Aorta (tissue), 5 donors: ENCODE measurements around the gene ADPGK. TPM values are rescaled to one million over a fixed set of nuclear protein-coding genes. Genes with fewer than 3 reads are reported as not detected.
A peak's percentile ranks its signal among the peaks of the same experiment; 100 is the strongest.

Experiments used
- ATAC-seq: fragments of 200-7000 bp; cut with Tn5 transposase; one replicate; pipeline ENCODE4 v1.9.1; 2022; ENCODE audit warnings: moderate library complexity; ENCODE audit not compliant: low FRiP score
- DNase-seq, 2 donors: peaks; one replicate each; pipeline ENCODE4 v3.0.0-alpha.2; 2020
- H3K27ac ChIP-seq, 2 donors: one replicate each; pipeline ENCODE4 v1.5.1; 2013; ENCODE audit warnings: low read length in 2 of 2, mild to moderate bottlenecking in 2 of 2, moderate library complexity in 2 of 2, control low read depth in 1 of 2, inconsistent platforms in 1 of 2, low read depth in 1 of 2
- H3K27me3 ChIP-seq, 2 donors: one replicate each; pipeline ENCODE4 v1.6.1; 2013; ENCODE audit warnings: control low read depth in 1 of 2, low read length in 1 of 2, mild to moderate bottlenecking in 1 of 2, moderate library complexity in 1 of 2; ENCODE audit not compliant: insufficient read depth in 2 of 2, control insufficient read depth in 1 of 2
- H3K36me3 ChIP-seq, 2 donors: one replicate each; pipeline ENCODE4 v1.6.1; 2013; ENCODE audit warnings: control low read depth in 1 of 2, low read length in 1 of 2, mild to moderate bottlenecking in 1 of 2; ENCODE audit not compliant: insufficient read depth in 2 of 2, control insufficient read depth in 1 of 2
- H3K4me1 ChIP-seq, 2 donors: one replicate each; pipeline ENCODE4 v1.6.1; 2013; ENCODE audit warnings: low read length in 2 of 2, control low read depth in 1 of 2, mild to moderate bottlenecking in 1 of 2, moderate library complexity in 1 of 2; ENCODE audit not compliant: insufficient read depth in 2 of 2, control insufficient read depth in 1 of 2
- H3K4me3 ChIP-seq, 2 donors: one replicate each; pipeline ENCODE4 v1.5.1; 2013; ENCODE audit warnings: low read length in 2 of 2, control low read depth in 1 of 2, mild to moderate bottlenecking in 1 of 2
- H3K9me3 ChIP-seq: one replicate; pipeline ENCODE4 v1.6.1; 2013; ENCODE audit warnings: mild to moderate bottlenecking, low read length; ENCODE audit not compliant: control insufficient read depth
- WGBS, 2 donors: extraction: QIAGEN DNeasy Blood & Tissue Kit; methylation state at CpG; one replicate each; pipeline ENCODE4 v1.1.7; 2013; 5-methylcytosine and 5-hydroxymethylcytosine counted together
- intact Hi-C, 2 donors: fragments of 100-400 bp; cut with DNase I; formaldehyde crosslinking; loops; one replicate each; pipeline versions ENCODE4 v1.14.2 to v1.15.0; 2022
- long read RNA-seq, 2 donors: library from polyadenylated mRNA; unstranded; transcript quantifications; one replicate each; pipeline ENCODE4 v2.0.0, GENCODE V29; 2020 to 2021
- polyA plus RNA-seq, 2 donors: library from polyadenylated mRNA; stranded (reverse); fragments of 200-250 nt; gene quantifications; one replicate each; pipeline ENCODE4 v1.2.3, GENCODE V29; 2013
- total RNA-seq, 2 donors: library from RNA; stranded (reverse); fragmentation: NEBNext Ultra II Directional; extraction: Animal tissue kit (Norgen Biotek cat#: 25700); gene quantifications; one replicate each; pipeline ENCODE4 v1.2.1, GENCODE V29; 2021
- donor health status: healthy with polysubstance abuse.
- donor health status: Bipolar disorder and iron deficiency.
- donor health status: DM: no; HTN: no; CAD: no.
- donor health status: DM: no; HTN: no; CAD: no.
- donor health status: DM: yes; HTN: yes; CAD: no.

ADPGK gene
- total RNA-seq, result 10 to 100 TPM; 46.9 to 52.1 TPM
- polyA plus RNA-seq, result 10 to 100 TPM; 11.3 to 32.7 TPM
- long read RNA-seq, donor 1, transcript ADPGK-201 (7 exons, 2,557 nt), result major isoform, 5 of 114 reads
- long read RNA-seq, donor 1, partial matches to known transcripts, result 9 of 114 reads
- long read RNA-seq, donor 1, other reads (novel, unspliced or antisense), result 98 of 114 reads
- long read RNA-seq, donor 2, partial matches to known transcripts, result 5 of 30 reads
- long read RNA-seq, donor 2, other reads (novel, unspliced or antisense), result 21 of 30 reads

DNA sequence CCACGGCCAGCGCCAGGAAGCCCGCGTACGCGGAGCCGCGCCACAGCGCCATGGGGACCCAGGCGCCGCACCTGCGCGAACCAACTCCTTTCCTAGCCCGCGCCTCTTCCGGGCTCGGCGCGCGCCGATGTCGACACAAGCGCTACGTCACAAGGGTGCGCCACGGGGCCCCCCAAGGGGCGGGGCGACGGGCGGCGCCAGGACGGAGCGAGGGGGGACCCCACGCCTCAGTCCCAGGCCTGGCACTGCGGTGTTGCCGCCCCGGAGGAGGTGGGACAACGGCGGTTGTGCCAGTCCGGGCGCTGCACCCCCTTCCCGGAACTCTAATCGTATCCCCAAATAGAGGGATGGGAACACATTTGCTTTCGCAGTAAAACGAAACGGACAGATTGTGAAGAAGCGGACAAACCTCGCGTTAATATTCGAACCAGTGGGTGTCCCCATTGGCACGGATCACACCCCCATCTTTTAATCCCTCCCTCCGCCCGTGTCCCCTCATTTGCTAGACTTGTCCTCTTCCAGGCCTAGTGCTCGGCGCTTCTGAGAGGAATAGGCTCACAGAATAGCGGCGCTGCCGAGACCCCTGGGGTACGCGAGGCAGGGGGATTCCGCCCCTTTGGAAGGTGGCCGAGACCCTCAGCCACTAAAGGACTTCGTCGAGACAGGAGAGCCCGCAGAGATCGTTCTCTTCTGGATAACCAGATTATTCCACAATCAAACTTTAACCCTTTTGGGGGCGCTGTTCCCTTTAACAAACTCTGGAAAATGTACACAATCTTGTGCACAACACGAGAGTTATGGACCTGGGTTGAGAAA lies at the start of gene ADPGK:
Gene ADPGK, minus strand, starts transcription at position 119 of the 816 bp plus-strand sequence. Its CDS starts 67 bp downstream, at position 52.
- no peaks in the 10 kb centered on the region for H3K36me3 ChIP-seq

DNA sequence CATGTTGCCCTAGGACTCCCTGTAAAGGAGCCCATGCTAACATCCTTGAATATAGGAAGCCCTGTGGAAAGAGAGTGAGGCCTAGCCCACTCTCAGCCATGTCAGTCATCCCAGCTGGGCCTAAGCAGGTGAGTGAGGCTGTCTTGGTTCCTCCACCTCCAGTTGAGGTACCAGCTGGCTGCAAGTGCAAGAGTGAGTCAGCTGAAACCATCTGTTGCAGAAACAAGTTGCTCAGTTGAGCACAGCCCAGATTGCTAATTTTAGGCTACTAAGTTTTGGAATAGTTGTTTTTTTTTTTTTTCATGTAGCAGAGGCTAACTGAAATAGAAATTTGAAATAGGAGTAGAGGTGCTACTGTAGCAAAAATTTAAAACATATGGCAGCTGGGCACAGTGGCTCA lies 43.7 kb upstream of the ADPGK start:
- H3K36me3 ChIP-seq, result no peaks in the 10 kb centered on the region
- no peaks in the 10 kb centered on the region for H3K4me1 ChIP-seq
- no peaks in the 10 kb centered on the region for H3K9me3 ChIP-seq
- no peaks in the 10 kb centered on the region for H3K27me3 ChIP-seq
- DNase-seq (no peak), ATAC-seq (peak; percentile 36)
- intact Hi-C loops, result no loop called here
- no peak overlapping the region for H3K4me3 ChIP-seq
- H3K27ac ChIP-seq, result peak overlapping the region in 1 of 2 donors; percentile 55

More for the DNA sequence above, at the start of gene ADPGK:
- Histone ChIP-seq H3K27me3 (no peaks in the 10 kb centered on the region), H3K9me3 (no peaks in the 10 kb centered on the region), H3K27ac (peak within 1 kb of the TSS; percentile 85 to 97), H3K4me3 (peak within 1 kb of the TSS; percentile 63 to 75), H3K4me1 (peaks cover 0 to 3% of the 10 kb centered on the region in 2 donors)
- peak; percentile 99 for ATAC-seq
- intact Hi-C loops, result loop anchor here (10.0 kb wide), 2 partner anchors 461 to 491 kb away; no protein-coding TSS in a partner anchor
- peak; percentile 94 to 97 for DNase-seq
- WGBS, 2 donors, result 0% methylated on average over 51 to 68 of the region's 68 CpGs

DNA sequence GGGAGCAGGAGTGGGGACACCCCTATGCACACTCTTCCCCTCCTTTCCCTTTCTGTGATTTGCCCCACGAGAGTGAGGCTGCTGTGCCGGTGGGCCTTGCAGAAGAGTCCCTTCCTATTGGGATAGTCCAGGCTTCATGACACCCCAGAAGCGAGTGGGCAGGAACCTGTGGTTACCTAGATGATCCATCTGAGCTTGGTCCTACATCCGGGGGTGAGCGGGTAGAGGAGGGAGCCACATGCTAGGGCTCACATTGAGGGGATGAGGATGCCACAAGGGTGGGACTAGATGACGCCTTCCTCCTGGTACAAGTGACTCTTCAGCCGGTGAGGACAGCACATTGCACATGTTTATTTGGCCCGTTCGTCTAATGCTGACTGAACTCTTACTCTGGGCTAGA lies 43.1 kb upstream of the ADPGK start:
- no peak for ATAC-seq
- no peaks in the 10 kb centered on the region for H3K27me3 ChIP-seq
- H3K4me3 ChIP-seq, result no peak overlapping the region
- 94 to 95% methylated on average over 9 of the region's 9 CpGs for WGBS, 2 donors
- H3K27ac ChIP-seq, result no peak overlapping the region
- H3K9me3 ChIP-seq, result no peaks in the 10 kb centered on the region
- no peak for DNase-seq
- no peaks in the 10 kb centered on the region for H3K4me1 ChIP-seq
- H3K36me3 ChIP-seq, result no peaks in the 10 kb centered on the region
- intact Hi-C loops, result no loop called here

DNA sequence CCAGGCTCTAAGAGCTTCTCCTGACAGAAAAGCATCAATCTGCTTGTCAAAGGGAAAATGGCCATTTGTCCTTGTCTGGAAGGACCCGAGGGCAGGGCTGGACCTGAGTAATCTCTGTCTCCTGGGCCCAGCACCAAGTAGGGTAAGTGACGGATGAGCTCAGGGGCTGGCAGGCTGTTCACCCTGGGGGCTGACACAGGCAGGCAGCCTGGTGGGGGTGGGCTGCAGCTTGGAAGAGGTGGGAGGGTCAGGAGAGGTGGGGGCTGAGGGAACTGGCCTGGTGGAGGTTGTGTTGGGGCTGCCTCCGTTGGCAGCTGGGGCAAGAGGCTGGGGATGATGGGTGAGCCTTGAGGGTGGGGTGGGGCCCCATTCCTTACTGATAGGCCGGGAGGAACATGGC lies 42.3 kb upstream of the ADPGK start:
- intact Hi-C loops, result no loop called here
- no peaks in the 10 kb centered on the region for H3K9me3 ChIP-seq
- H3K4me3 ChIP-seq, result no peak overlapping the region
- no peaks in the 10 kb centered on the region for H3K36me3 ChIP-seq
- H3K27ac ChIP-seq, result no peak overlapping the region
- DNase-seq (no peak), ATAC-seq (no peak)
- no peaks in the 10 kb centered on the region for H3K27me3 ChIP-seq
- WGBS, 2 donors, result 60 to 66% methylated on average over 4 of the region's 4 CpGs
- H3K4me1 ChIP-seq, result no peaks in the 10 kb centered on the region

DNA sequence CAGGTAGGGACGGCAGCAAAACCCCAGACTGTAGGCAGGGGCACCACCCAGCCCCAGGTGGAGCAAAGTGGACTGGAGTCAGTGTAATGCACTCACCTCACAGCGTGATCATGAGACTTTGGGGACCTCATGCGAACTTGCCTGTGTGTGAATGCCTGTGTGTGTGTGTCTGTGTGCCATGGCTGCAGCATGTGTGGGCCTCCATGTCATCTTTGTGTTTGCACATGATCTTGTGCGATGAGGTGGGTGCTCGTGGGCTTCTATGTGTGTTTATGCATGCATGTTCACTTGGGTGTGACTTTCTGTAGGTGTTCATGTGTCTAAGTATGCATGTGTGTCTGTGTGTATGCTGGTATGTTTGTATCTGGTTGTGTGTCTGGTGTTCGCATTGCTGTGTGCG lies 41.2 kb upstream of the ADPGK start:
- H3K36me3 ChIP-seq, result no peaks in the 10 kb centered on the region
- intact Hi-C loops, result no loop called here
- DNase-seq, result no peak
- H3K4me3 ChIP-seq, result no peak overlapping the region
- WGBS, 2 donors, result 93 to 94% methylated on average over 7 of the region's 7 CpGs
- H3K4me1 ChIP-seq, result no peaks in the 10 kb centered on the region
- no peaks in the 10 kb centered on the region for H3K27me3 ChIP-seq
- no peak overlapping the region for H3K27ac ChIP-seq
- ATAC-seq, result no peak
- no peaks in the 10 kb centered on the region for H3K9me3 ChIP-seq

DNA sequence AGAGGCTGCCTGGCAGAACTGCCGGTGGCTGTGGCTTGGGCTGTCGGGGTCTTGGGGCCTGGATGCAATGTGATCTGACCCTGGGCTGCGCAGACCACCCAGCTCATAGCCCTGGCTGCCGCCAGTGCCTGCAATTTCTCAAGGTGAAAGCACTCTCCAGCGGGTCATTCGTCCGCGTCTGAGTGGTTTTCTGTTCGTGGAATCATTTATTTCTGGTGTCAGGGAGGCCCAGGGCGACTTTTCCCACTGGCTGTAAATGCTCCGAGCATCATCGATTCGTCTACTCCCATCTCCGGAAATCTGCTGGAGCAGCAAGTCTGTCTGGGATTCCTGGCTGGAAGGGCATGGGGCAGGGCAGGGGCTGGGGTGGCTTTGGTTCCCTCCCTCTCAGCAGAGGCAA lies 40.6 kb upstream of the ADPGK start:
- no peak for DNase-seq
- Histone ChIP-seq H3K27ac (no peak overlapping the region), H3K9me3 (no peaks in the 10 kb centered on the region), H3K4me1 (no peaks in the 10 kb centered on the region), H3K36me3 (no peaks in the 10 kb centered on the region), H3K4me3 (no peak overlapping the region), H3K27me3 (no peaks in the 10 kb centered on the region)
- WGBS, 2 donors, result 80 to 86% methylated on average over 14 of the region's 14 CpGs
- no peak for ATAC-seq
- intact Hi-C loops, result no loop called here

DNA sequence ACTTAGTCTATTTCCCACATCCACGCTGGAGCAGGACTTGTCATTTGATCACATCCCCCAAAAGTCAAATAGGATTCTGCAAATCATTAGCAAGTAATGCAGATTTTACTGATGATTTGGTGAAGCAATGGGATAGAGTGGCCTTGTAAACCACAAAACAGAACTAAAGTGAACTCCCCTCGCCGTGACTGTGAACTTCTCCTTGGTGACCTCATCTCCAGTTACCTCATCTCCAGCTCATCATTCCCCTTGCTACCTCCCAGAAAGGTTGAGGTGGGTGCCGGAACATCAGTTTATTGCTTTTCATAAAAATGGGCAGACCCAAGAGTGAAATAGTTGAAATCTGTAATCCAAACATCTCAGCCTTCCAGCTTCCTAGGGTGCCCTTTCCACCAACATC lies 36.7 kb upstream of the ADPGK start:
- Histone ChIP-seq H3K36me3 (no peaks in the 10 kb centered on the region), H3K9me3 (no peaks in the 10 kb centered on the region), H3K4me1 (no peaks in the 10 kb centered on the region), H3K4me3 (no peak overlapping the region), H3K27ac (no peak overlapping the region), H3K27me3 (no peaks in the 10 kb centered on the region)
- 91 to 95% methylated on average over 4 of the region's 4 CpGs for WGBS, 2 donors
- DNase-seq (no peak), ATAC-seq (no peak)
- intact Hi-C loops, result no loop called here

DNA sequence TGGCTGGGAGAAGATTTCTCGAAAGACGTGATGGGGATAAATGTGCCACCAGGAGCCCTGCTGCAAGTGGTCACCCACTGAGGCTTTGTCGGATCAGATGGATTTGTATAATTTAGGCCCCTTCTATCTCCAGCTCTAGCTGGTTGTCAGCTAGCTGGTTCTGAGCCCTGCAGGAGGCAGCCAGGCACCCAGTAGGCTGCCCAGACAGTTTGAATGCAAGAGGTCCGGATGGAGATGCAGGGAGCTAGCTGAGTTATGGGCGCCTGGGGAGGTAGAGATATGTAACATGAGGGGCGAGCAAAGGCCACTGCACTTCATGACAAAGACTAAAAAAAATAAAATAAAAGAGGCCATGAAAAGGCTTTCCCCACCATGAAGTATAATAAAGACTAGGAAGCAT lies 35.1 kb upstream of the ADPGK start:
- no peaks in the 10 kb centered on the region for H3K36me3 ChIP-seq
- H3K27ac ChIP-seq, result no peak overlapping the region
- ATAC-seq, result no peak
- DNase-seq, result no peak
- WGBS, 2 donors, result 95 to 98% methylated on average over 6 of the region's 6 CpGs
- intact Hi-C loops, result no loop called here
- no peak overlapping the region for H3K4me3 ChIP-seq
- no peaks in the 10 kb centered on the region for H3K27me3 ChIP-seq
- no peaks in the 10 kb centered on the region for H3K9me3 ChIP-seq
- H3K4me1 ChIP-seq, result no peaks in the 10 kb centered on the region
